Right ventricle myocardium superior (tissue), 1 donor: ENCODE measurements around the gene NME9. TPM values are rescaled to one million over a fixed set of nuclear protein-coding genes. Genes with fewer than 3 reads are reported as not detected.

Source experiments
- ATAC-seq: fragments of 200-7000 bp; cut with Tn5 transposase; one replicate; pipeline ENCODE4 v1.9.1; 2020; ENCODE audit warnings: mild to moderate bottlenecking; ENCODE audit not compliant: poor library complexity
- DNase-seq: peaks from one replicate; pipeline ENCODE4 v3.0.0-alpha.2; 2020
- intact Hi-C: fragments of 100-400 bp; cut with DNase I; formaldehyde crosslinking; loops from one replicate; pipeline ENCODE4 v1.11.2; 2022
- total RNA-seq: library from RNA; stranded (reverse); fragmentation: NEBNext Ultra II Directional; extraction: Animal tissue kit (Norgen Biotek cat#: 25700); gene quantifications from one replicate; pipeline ENCODE4 v1.2.1, GENCODE V29; 2021
- donor health status: DM: no; HTN: yes; CAD: no; lungs with severe emphysema.

Gene NME9
- total RNA-seq, 1 donor from 2014 or later = not detected

- DNase-seq (no peak), ATAC-seq (no peak)
- intact Hi-C loops = no loop called here
Measured at GRCh38 chr3:138303474-138303873, 26.2 kb downstream of the NME9 start.

GRCh38 chr3:138300647-138301046, 29.0 kb downstream of the NME9 start:
- no peak for ATAC-seq
- intact Hi-C loops = no loop called here
- DNase-seq = no peak

- intact Hi-C loops = no loop called here
- no peak for DNase-seq
- no peak for ATAC-seq
Measured at GRCh38 chr3:138297876-138298275, 31.8 kb downstream of the NME9 start.

GRCh38 chr3:138297059-138297607, 32.5 kb downstream of the NME9 start:
- no peak for ATAC-seq
- DNase-seq = no peak
- intact Hi-C loops = no loop called here

GRCh38 chr3:138296639-138297038, 33.0 kb downstream of the NME9 start:
- ATAC-seq (no peak), DNase-seq (no peak)
- intact Hi-C loops = no loop called here

GRCh38 chr3:138289701-138290100, 40.0 kb downstream of the NME9 start:
- no peak for ATAC-seq
- intact Hi-C loops = no loop called here
- no peak for DNase-seq

GRCh38 chr3:138289260-138289659, 40.4 kb downstream of the NME9 start:
- ATAC-seq = no peak
- no peak for DNase-seq
- intact Hi-C loops = no loop called here

- ATAC-seq (no peak), DNase-seq (no peak)
- intact Hi-C loops = no loop called here
Measured at GRCh38 chr3:138284957-138285477, 44.6 kb downstream of the NME9 start.

GRCh38 chr3:138284079-138284478, 45.6 kb downstream of the NME9 start:
- ATAC-seq = no peak
- intact Hi-C loops = no loop called here
- DNase-seq = no peak

GRCh38 chr3:138282836-138283235, 46.8 kb downstream of the NME9 start:
- no peak for ATAC-seq
- DNase-seq = no peak
- intact Hi-C loops = no loop called here

- intact Hi-C loops = no loop called here
- ATAC-seq = no peak
- DNase-seq = no peak
Measured at GRCh38 chr3:138281561-138281960, 48.1 kb downstream of the NME9 start.

- intact Hi-C loops = no loop called here
- ATAC-seq = no peak
- no peak for DNase-seq
Measured at GRCh38 chr3:138271189-138271794, 58.4 kb downstream of the NME9 start.

GRCh38 chr3:138270245-138270644, 59.4 kb downstream of the NME9 start:
- ATAC-seq (no peak), DNase-seq (no peak)
- intact Hi-C loops = no loop called here

- intact Hi-C loops = no loop called here
- no peak for ATAC-seq
- no peak for DNase-seq
Measured at GRCh38 chr3:138267083-138267482, 62.6 kb downstream of the NME9 start.

- ATAC-seq = no peak
- DNase-seq = no peak
- intact Hi-C loops = no loop called here
Measured at GRCh38 chr3:138265745-138266144, 63.9 kb downstream of the NME9 start.

- intact Hi-C loops = no loop called here
- DNase-seq (no peak), ATAC-seq (no peak)
Measured at GRCh38 chr3:138263104-138263503, 66.5 kb downstream of the NME9 start.

GRCh38 chr3:138260611-138261010, 69.0 kb downstream of the NME9 start:
- intact Hi-C loops = no loop called here
- DNase-seq (no peak), ATAC-seq (no peak)

GRCh38 chr3:138259126-138259525, 70.5 kb downstream of the NME9 start:
- intact Hi-C loops = no loop called here
- DNase-seq (no peak), ATAC-seq (no peak)

GRCh38 chr3:138257986-138258385, 71.7 kb downstream of the NME9 start:
- ATAC-seq = no peak
- DNase-seq = no peak
- intact Hi-C loops = no loop called here

- ATAC-seq = no peak
- intact Hi-C loops = no loop called here
- no peak for DNase-seq
Measured at GRCh38 chr3:138256022-138256421, 73.6 kb downstream of the NME9 start.

- ATAC-seq = no peak
- no peak for DNase-seq
- intact Hi-C loops = no loop called here
Measured at GRCh38 chr3:138254216-138254615, 75.4 kb downstream of the NME9 start.
